ENCODE measurements around the gene PTTG1IP.

- no peak for TF ChIP-seq CTCF (IDR thresholded peaks at IDR 0.05)
- no peak for TF ChIP-seq POLR2A (IDR thresholded peaks at IDR 0.05)
Observed at GRCh38 chr21:44886113-44887075, 12.9 kb upstream of the PTTG1IP start.

Data from prostate gland (tissue), 2 donors.